GM12891 (cell line): Measurements from ENCODE around the gene ANKRD29.

Experiments
- POLR2A ChIP-seq: IDR thresholded peaks from 2 replicates; pipeline ENCODE4 v1.6.1; 2011; ENCODE audit warnings: low read depth, low read length, control low read depth
- POLR2AphosphoS5 ChIP-seq: IDR thresholded peaks from 2 replicates; pipeline ENCODE4 v1.6.1; 2011; ENCODE audit warnings: low read depth, low read length, control low read depth

DNA sequence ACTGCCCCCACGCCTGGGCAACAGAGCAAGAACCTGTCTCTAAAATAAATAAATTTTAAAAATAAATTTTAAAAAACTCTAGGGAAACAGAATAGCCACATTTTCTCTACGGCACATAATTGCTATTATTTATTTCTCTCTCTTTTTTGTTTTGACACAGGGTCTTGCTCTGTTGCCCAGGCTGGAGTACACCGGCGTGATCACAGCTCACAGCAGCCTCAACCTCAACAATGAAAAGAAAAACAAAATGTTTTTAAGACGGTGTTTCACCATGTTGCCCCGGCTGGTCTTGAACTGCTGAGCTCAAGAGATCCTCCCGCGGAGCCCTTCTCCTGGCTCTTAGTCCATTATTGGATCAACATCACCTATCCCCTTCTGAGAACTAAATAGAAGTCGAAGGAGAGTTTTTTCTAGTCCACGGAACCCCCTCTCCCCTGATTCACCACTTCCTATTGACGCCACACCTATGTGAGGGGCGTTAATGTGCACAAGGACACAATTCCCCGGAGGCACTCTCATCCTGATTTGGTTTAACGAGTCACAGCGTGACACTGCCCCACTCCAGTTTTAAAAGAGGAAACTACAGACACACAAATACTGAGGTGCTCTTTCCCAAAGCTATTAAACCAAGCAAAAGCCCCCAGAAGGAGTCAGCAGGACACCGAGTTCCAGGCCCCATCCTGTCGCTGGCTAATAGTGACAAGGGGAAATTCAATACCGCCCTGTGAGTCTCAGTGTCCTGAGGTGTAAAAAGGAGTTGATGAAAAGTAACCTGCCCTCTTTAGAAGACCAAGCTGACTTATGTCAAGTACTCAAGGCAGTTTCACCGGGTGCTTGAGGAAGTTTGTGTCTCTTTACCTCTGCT is 77.5 kb downstream of the ANKRD29 start:
- TF ChIP-seq POLR2AphosphoS5 (no peak), POLR2A (no peak)
